ENCODE data around the gene NPAT. TPM values are rescaled to one million over a fixed set of nuclear protein-coding genes. Genes with fewer than 3 reads are reported as not detected.

NPAT gene
- total RNA-seq, 1 donor from 2014 or later, result 33.4 TPM

Small RNA genes within 50 kb of the gene (small RNA-seq; reads per million reads assigned to genes)
- gene RF00019, result not detected

Other genes with a start within 250 kb of the NPAT start
- gene CUL5, start 213.7 kb downstream of the NPAT start, total RNA-seq, result 117 TPM
- gene ACAT1, start 101.1 kb downstream of the NPAT start, total RNA-seq, result 115 TPM
- 134 TPM for gene ATM, start 429 bp upstream of the NPAT start, total RNA-seq
- gene C11orf65, start 244.9 kb upstream of the NPAT start, total RNA-seq, result 0.41 TPM